HG03175 (cell line): ENCODE measurements around the gene BTBD19.
"Not testable (repeated sequence)": the region's sequence is repeated elsewhere in the genome, so short reads cannot be mapped to it uniquely, and the experiment has no call there.

Experiments
- ATAC-seq: cut with Tn5 transposase; IDR thresholded peaks from one replicate; pipeline ENCODE4 v1.9.1; 2021; ENCODE audit warnings: mild to moderate bottlenecking, moderate library complexity; ENCODE audit not compliant: unreplicated experiment

BTBD19 gene

GRCh38 chr1:44808063-44808937 is at the start of gene BTBD19:
Gene BTBD19 (plus strand): TSS chr1:44808523. CDS start chr1:44808821, 298 bp downstream.
- ATAC-seq, result peak; percentile 31

GRCh38 chr1:44759077-44759476 is 49.2 kb upstream of the BTBD19 start:
- ATAC-seq, result no peak

GRCh38 chr1:44760876-44761275 is 47.4 kb upstream of the BTBD19 start:
- no peak for ATAC-seq

- not testable (repeated sequence) for ATAC-seq
Observed at GRCh38 chr1:44766421-44766820, 41.9 kb upstream of the BTBD19 start.

- peak; percentile 76 for ATAC-seq
Observed at GRCh38 chr1:44775078-44775929, 33.0 kb upstream of the BTBD19 start, which contains the start of gene RPS8. Gene RPS8 (plus strand): TSS chr1:44775540. CDS start chr1:44775597, 57 bp downstream.

- peak; percentile 21 for ATAC-seq
Observed at GRCh38 chr1:44775930-44776729, 32.2 kb upstream of the BTBD19 start.

GRCh38 chr1:44776730-44777068 is 31.6 kb upstream of the BTBD19 start:
- ATAC-seq, result no peak

GRCh38 chr1:44777547-44777946 is 30.8 kb upstream of the BTBD19 start:
- no peak for ATAC-seq

- no peak for ATAC-seq
Observed at GRCh38 chr1:44777969-44778635, 30.2 kb upstream of the BTBD19 start.

- no peak for ATAC-seq
Observed at GRCh38 chr1:44778705-44779576, 29.4 kb upstream of the BTBD19 start.

GRCh38 chr1:44780583-44781121 is 27.7 kb upstream of the BTBD19 start:
- ATAC-seq, result no peak

- no peak for ATAC-seq
Observed at GRCh38 chr1:44783697-44784093, 24.6 kb upstream of the BTBD19 start.

GRCh38 chr1:44784094-44785028 is 24.0 kb upstream of the BTBD19 start:
- no peak for ATAC-seq

GRCh38 chr1:44785029-44785380 is 23.3 kb upstream of the BTBD19 start:
- no peak for ATAC-seq

GRCh38 chr1:44785501-44786137 is 22.7 kb upstream of the BTBD19 start:
- ATAC-seq, result peak; percentile 5

GRCh38 chr1:44786138-44786840 is 22.0 kb upstream of the BTBD19 start:
- ATAC-seq, result peak; percentile 57

- no peak for ATAC-seq
Observed at GRCh38 chr1:44786841-44787426, 21.4 kb upstream of the BTBD19 start.
